HepG2 (cell line): ENCODE data around the gene OSBPL8. TPM values are rescaled to one million over a fixed set of nuclear protein-coding genes. Genes with fewer than 3 reads are reported as not detected.

Experiments
- ATAC-seq: fragments of 200-7000 bp; cut with Tn5 transposase; 3 replicates; pipeline ENCODE4 v1.9.1; 2020; ENCODE audit warnings: mild to moderate bottlenecking, moderate library complexity
- BruUV-seq: library from RNA; stranded (reverse); fragments of 400-500 nt; replicated peaks from 2 replicates; lab custom pipeline; 2021; lab: Mats Ljungman, UMichigan
- CTCF ChIA-PET: fragments of 300-600 bp; formaldehyde crosslinking; extraction: SDS; loops from one replicate; lab custom pipeline; 2021; ENCODE audit warnings: low total read pairs, inconsistent platforms, low intra/inter-chr PET ratio; lab: Yijun Ruan, JAX
- POLR2A ChIA-PET: fragments of 350-600 bp; sonication (Branson Sonifier 250); formaldehyde crosslinking; loops from one replicate; lab custom pipeline; 2020; ENCODE audit warnings: antibody characterized with exemption, inconsistent platforms; lab: Yijun Ruan, JAX
- DNase-seq: peaks from one replicate; pipeline ENCODE4 v3.0.0-alpha.2; 2015; ENCODE audit warnings: low spot score
- FAIRE-seq: peaks from 3 replicates; lab custom pipeline; 2011; peaks lifted over from hg19 to GRCh38; lab: Jason Lieb, UNC
- H2AFZ ChIP-seq: one replicate; pipeline ENCODE4 v1.6.1; 2011; ENCODE audit warnings: low read length, inconsistent platforms
- H3K27ac ChIP-seq: fragments of 300-600 bp; 3 replicates; pipeline ENCODE4 v1.8.0; 2011; ENCODE audit warnings: mixed run types, mild to moderate bottlenecking, mixed read lengths, low read length, inconsistent platforms; ENCODE audit not compliant: insufficient read depth; ENCODE audit errors: extremely low read length
- H3K27me3 ChIP-seq, 2 experiments: fragments of 200-600 bp in 1 of 2; 2 replicates in 1 of 2; 3 replicates in 1 of 2; pipeline versions ENCODE4 v1.6.0 to v1.8.0; 2011; ENCODE audit warnings: low read length in 2 of 2, mild to moderate bottlenecking in 2 of 2, moderate library complexity in 2 of 2, inconsistent platforms in 1 of 2; ENCODE audit not compliant: insufficient read depth in 2 of 2, control insufficient read depth in 1 of 2
- H3K36me3 ChIP-seq, 2 experiments: fragments of 200-600 bp in 1 of 2; replicated peaks in 1 of 2; 2 replicates in 1 of 2; 3 replicates in 1 of 2; pipeline versions ENCODE4 v1.5.1 to v1.8.0; 2011; ENCODE audit warnings: low read length in 2 of 2, inconsistent platforms in 1 of 2; ENCODE audit not compliant: insufficient read depth in 2 of 2, control insufficient read depth in 1 of 2
- H3K4me1 ChIP-seq: 2 replicates; pipeline ENCODE4 v1.5.1; 2012; ENCODE audit warnings: low read length, inconsistent platforms; ENCODE audit not compliant: insufficient read depth
- H3K4me2 ChIP-seq: 2 replicates; pipeline ENCODE4 v1.6.0; 2011; ENCODE audit warnings: low read depth, low read length, inconsistent platforms
- H3K4me3 ChIP-seq, 3 experiments: fragments of 200-600 bp in 1 of 3; sonication (generic), shearing (Covaris generic) in 1 of 3; replicated peaks in 1 of 3; 2 replicates each; pipeline ENCODE4 v1.5.1; 2011 to 2016; ENCODE audit warnings: low read length in 3 of 3, inconsistent platforms in 2 of 3, low read depth in 2 of 3, mild to moderate bottlenecking in 2 of 3, control low read depth in 1 of 3, mixed read lengths in 1 of 3; ENCODE audit not compliant: insufficient read depth in 1 of 3
- H3K79me2 ChIP-seq: one replicate; pipeline ENCODE4 v1.6.1; 2011; ENCODE audit warnings: low read length, inconsistent platforms; ENCODE audit not compliant: insufficient read depth
- H3K9ac ChIP-seq: 2 replicates; pipeline ENCODE4 v1.6.0; 2011; ENCODE audit warnings: mild to moderate bottlenecking, low read depth, low read length, inconsistent platforms; ENCODE audit not compliant: insufficient read depth
- H3K9me3 ChIP-seq: 2 replicates; pipeline ENCODE4 v1.5.1; 2012; ENCODE audit warnings: mild to moderate bottlenecking, low read length
- H4K20me1 ChIP-seq: 2 replicates; pipeline ENCODE4 v1.6.0; 2011; ENCODE audit warnings: inconsistent platforms, mild to moderate bottlenecking, low read length, moderate library complexity; ENCODE audit not compliant: insufficient read depth
- ARHGAP35 ChIP-seq: sonication (generic); formaldehyde crosslinking; IDR thresholded peaks from 2 replicates; pipeline ENCODE4 v1.9.0; 2022; ENCODE audit warnings: mild to moderate bottlenecking, inconsistent platforms, moderate library complexity, missing genetic modification reagents, borderline replicate concordance
- ARNTL ChIP-seq: sonication (generic); formaldehyde crosslinking; IDR thresholded peaks from 2 replicates; pipeline ENCODE4 v1.4.0; 2020; ENCODE audit warnings: mild to moderate bottlenecking, missing genetic modification reagents
- ASH2L ChIP-seq: fragments of 300-600, 200-600 bp; sonication (generic); IDR thresholded peaks from 2 replicates; pipeline ENCODE4 v1.7.0; 2017; ENCODE audit warnings: low read depth, mild to moderate bottlenecking, moderate library complexity, mixed read lengths, low read length; ENCODE audit not compliant: insufficient read length
- ELF1 ChIP-seq: sonication (generic); formaldehyde crosslinking; IDR thresholded peaks from 2 replicates; pipeline ENCODE4 v1.4.0; 2020; ENCODE audit warnings: missing genetic modification reagents
- FOXM1 ChIP-seq: sonication (generic); formaldehyde crosslinking; IDR thresholded peaks from 2 replicates; pipeline ENCODE4 v1.5.0; 2020; ENCODE audit warnings: missing genetic modification reagents
- MBD4 ChIP-seq: IDR thresholded peaks from 2 replicates; pipeline ENCODE4 v1.6.1; 2012; ENCODE audit warnings: low read length, inconsistent platforms, borderline replicate concordance
- POGZ ChIP-seq: sonication (generic); formaldehyde crosslinking; IDR thresholded peaks from 2 replicates; pipeline ENCODE4 v1.4.0; 2020; ENCODE audit warnings: mild to moderate bottlenecking, missing genetic modification reagents
- RAD51 ChIP-seq: fragments of 450-650 bp; IDR thresholded peaks from 2 replicates; pipeline ENCODE4 v1.6.1; 2016; ENCODE audit warnings: borderline replicate concordance
- SMC3 ChIP-seq: IDR thresholded peaks from 2 replicates; pipeline ENCODE4 v1.6.1; 2011; ENCODE audit warnings: low read length, improper control_type of control experiment
- ZFP1 ChIP-seq: IDR thresholded peaks from 2 replicates; pipeline ENCODE4 v1.6.1; 2016
- ZNF101 ChIP-seq: sonication (generic); formaldehyde crosslinking; IDR thresholded peaks from 2 replicates; pipeline ENCODE4 v1.4.0; 2020; ENCODE audit warnings: mild to moderate bottlenecking, low read depth, missing genetic modification reagents, borderline replicate concordance
- ZNF550 ChIP-seq: sonication (generic); formaldehyde crosslinking; IDR thresholded peaks from 2 replicates; pipeline ENCODE4 v1.4.0; 2020; ENCODE audit warnings: mild to moderate bottlenecking, missing genetic modification reagents, borderline replicate concordance
- ZNF737 ChIP-seq: sonication (generic); formaldehyde crosslinking; IDR thresholded peaks from 2 replicates; pipeline ENCODE4 v1.5.0; 2020; ENCODE audit warnings: missing genetic modification reagents, mild to moderate bottlenecking, borderline replicate concordance
- ZNF792 ChIP-seq: IDR thresholded peaks from 2 replicates; pipeline ENCODE4 v1.6.1; 2016
- in situ Hi-C: cut with HindIII; loops from 2 replicates; pipeline ENCODE4 v1.10.0; 2017; ENCODE audit warnings: low pct_unique_long_range_greater_than_20kb; ENCODE audit not compliant: extremely low pct_ligation_motif_present
- intact Hi-C: fragments of 100-400 bp; cut with micrococcal nuclease; formaldehyde crosslinking; loops from one replicate; pipeline ENCODE4 v1.10.0; 2022; ENCODE audit not compliant: unreplicated experiment
- polyA plus RNA-seq, 8 experiments: library from polyadenylated mRNA; depleted of rRNA in 3 of 8; stranded (reverse) in 7 of 8; unstranded in 1 of 8; fragments of >200 nt; fragmentation: Illumina TruSeq in 4 of 8; extraction: Trizol in 4 of 8; gene quantifications; 2 replicates each; pipeline versions ENCODE4 v1.2.1 to v1.2.3, GENCODE V29; 2011 to 2016; ENCODE audit warnings: low read depth in 4 of 8, missing spikeins in 1 of 8, mixed read lengths in 1 of 8; ENCODE audit not compliant: insufficient read depth in 1 of 8
- total RNA-seq, 5 experiments: library from RNA; depleted of rRNA; stranded (reverse); fragments of >200 nt; fragmentation: Illumina TruSeq; extraction: Trizol; gene quantifications; 2 replicates each; pipeline ENCODE4 v1.2.3, GENCODE V29; 2016; ENCODE audit warnings: low read depth in 1 of 5

The OSBPL8 gene
- total and polyA plus RNA-seq, 2 of the 13 experiments (the other 11 are each of a cell fraction or from before 2014, with no cell fraction given): 11.0 to 33.9 TPM

GRCh38 chr12:76531056-76531455 is 28.5 kb downstream of the OSBPL8 start:
- Histone ChIP-seq H3K4me3 (no peak overlapping the region), H3K36me3 (no peaks in the 10 kb centered on the region), H3K9ac (no peak overlapping the region), H2AFZ (no peak overlapping the region), H4K20me1 (no peaks in the 10 kb centered on the region), H3K4me1 (peaks cover 18% of the 10 kb centered on the region), H3K27me3 (no peaks in the 10 kb centered on the region; a peak in 1 of 5 replicates), H3K4me2 (no peak overlapping the region), H3K9me3 (no peaks in the 10 kb centered on the region), H3K27ac (no peak overlapping the region), H3K79me2 (peaks cover 13% of the 10 kb centered on the region)
- TF ChIP-seq MBD4 (no peak), FOXM1 (CRISPR knock-in tag) (no peak), ZNF792 (CRISPR knock-in tag) (no peak), ARHGAP35 (CRISPR knock-in tag) (no peak), RAD51 (no peak), SMC3 (no peak), ZNF737 (no peak), ASH2L (no peak), ARNTL (CRISPR knock-in tag) (no peak), ZNF550 (CRISPR knock-in tag) (no peak), POGZ (CRISPR knock-in tag) (no peak), ELF1 (CRISPR knock-in tag) (no peak), ZFP1 (CRISPR knock-in tag) (no peak), ZNF101 (no peak)
- DNase-seq: no peak
- ChIA-PET CTCF (no interaction called here), POLR2A (no interaction called here)
- no TSS peak for BruUV-seq
- ATAC-seq: no peak
- intact Hi-C loops: no loop called here
- in situ Hi-C loops: no loop called here
- FAIRE-seq: no peak
